Left hindlimb (tissue), 1 donor: Measurements from ENCODE around the gene PSMB4.
"Not testable (repeated sequence)": the region's sequence is repeated elsewhere in the genome, so short reads cannot be mapped to it uniquely, and the experiment has no call there.

Experiments used
- DNase-seq: peaks from one replicate; pipeline ENCODE4 v3.0.0-alpha.2; 2018

Gene PSMB4

GRCh38 chr1:151390221-151391078, 8.9 kb upstream of the PSMB4 start:
- not testable (repeated sequence) for DNase-seq

GRCh38 chr1:151391079-151391563, 8.3 kb upstream of the PSMB4 start:
- DNase-seq = no peak

- no peak for DNase-seq
These were observed 5.8 kb upstream of the PSMB4 start for GRCh38 chr1:151393583-151393982.

- not testable (repeated sequence) for DNase-seq
These were observed 3.1 kb upstream of the PSMB4 start for GRCh38 chr1:151396265-151396664.

DNA sequence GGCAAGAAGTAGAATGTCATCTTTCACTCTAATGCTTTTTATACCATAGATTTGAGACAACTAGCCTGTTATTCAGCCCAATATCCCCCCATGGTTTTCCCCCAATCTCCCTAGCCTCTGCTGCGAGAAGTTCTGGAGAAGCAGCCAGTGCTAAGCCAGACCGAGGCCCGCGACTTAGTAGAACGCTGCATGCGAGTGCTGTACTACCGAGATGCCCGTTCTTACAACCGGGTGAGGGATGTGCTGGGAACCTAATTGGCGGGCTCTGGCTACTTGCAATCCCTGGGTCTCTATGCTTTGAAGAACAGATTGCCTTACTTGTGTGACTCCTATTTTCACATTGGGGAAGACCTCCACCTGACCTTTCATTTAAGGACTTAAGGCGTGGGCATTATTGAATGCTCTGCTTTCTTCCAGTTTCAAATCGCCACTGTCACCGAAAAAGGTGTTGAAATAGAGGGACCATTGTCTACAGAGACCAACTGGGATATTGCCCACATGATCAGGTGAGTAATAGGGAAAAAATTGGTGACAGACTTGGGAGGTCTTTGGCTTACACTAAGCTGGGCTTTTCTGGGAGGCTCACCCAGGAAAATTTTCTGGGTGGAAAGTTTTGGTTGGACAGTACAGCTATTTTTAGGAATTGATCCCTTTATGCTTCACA, 1.9 kb downstream of the PSMB4 start:
- DNase-seq = no peak

DNA sequence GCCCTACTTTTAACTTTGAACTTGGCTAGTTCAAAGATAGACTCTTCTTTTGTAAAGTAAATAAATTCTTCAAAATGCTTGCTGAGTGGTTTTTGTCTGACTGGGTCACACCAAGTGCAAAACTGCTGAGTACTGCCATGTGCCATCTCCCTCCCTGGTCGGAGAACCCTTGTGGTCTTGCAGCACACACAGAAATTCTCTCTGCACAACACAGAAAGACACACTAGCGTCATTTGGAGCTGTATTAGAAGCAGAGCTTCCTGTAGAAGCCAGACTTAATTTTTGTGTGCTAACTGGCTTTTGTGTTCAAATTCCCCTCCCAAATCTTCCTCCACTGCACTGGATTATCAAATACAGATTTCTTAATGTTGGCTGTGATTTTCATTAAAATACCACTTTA, 2.5 kb downstream of the PSMB4 start:
- no peak for DNase-seq

DNA sequence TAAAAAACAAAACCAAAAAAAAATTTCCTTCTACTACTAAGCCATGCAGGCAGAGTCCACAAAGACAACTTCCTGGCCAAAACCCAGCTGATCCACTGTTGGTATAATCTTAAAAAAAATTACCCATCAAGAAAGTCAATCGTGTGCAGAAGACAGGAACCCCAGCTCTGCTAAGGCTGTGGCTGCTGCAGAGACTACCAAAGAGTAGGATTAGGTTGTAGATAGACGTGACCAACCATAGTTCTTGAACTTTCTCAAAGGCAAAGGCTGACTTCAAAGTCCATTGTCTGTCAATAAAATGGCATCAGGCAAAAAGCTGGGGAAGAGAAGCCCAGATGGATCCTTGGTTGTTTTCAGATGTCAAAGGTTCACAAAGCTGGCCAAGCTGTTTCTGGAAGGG, 3.4 kb downstream of the PSMB4 start:
- no peak for DNase-seq

DNA sequence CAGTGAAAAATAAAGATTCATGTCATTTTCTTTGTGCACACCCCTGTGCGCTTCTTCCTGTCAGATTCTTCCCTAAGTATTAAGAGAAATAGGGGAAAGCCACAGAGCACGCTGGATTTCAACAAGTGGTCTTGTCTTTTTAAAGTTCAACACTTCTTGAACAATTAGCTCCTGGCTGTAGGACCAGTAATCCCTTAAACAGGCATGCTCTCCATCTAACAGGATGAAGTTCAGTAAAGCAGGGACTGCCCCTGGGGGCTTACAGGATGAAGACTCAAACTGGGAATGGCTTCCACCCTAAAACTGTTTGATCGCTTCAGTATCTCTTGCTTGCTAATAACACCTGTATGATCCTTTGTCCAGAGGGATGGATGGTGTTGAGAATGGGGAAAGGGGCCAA, 4.2 kb downstream of the PSMB4 start:
- DNase-seq = no peak

GRCh38 chr1:151405187-151405951, 6.0 kb downstream of the PSMB4 start:
- DNase-seq = no peak

DNA sequence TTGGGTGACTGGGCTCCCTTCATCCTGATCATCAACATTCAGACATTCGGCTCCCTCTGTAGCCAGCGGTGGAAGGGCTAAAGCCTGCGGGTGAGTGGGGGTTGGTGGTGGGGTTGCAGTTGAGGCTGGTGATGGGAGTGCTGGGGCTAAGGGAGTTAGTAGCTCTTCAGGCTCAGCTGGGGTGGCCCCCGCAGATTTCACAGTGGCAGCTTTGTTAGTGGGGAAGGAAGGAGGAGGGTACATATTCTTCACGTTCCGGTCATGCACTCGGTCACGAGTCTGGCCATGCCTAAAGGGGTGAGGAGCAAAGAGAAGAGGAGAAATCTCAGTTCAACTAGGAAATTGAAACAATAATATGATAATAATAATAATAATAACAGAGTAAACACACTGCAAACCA, 6.8 kb downstream of the PSMB4 start:
- no peak for DNase-seq

GRCh38 chr1:151407304-151407703, 7.9 kb downstream of the PSMB4 start:
- no peak for DNase-seq

GRCh38 chr1:151408891-151409290, 9.5 kb downstream of the PSMB4 start:
- no peak for DNase-seq

GRCh38 chr1:151411884-151412283, 12.5 kb downstream of the PSMB4 start:
- no peak for DNase-seq

DNA sequence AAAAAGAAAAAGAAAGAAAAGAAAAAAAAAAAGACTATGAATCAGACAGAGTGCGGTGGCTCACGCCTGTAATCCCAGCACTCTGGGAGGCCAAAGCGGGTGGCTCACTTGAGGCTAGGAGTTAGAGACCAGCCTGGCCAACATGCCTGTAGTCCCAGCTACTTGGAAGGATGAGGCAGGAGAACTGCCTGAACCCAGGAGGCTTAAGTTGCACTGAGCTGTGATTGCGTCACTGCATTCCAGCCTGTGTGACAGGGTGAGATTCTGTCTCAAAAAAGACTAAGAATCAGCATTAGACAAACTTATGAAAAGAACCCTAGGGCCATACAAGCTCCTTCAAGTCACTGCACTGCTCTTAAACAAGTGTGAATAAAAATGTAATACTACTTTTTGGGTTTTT, 16.9 kb downstream of the PSMB4 start:
- DNase-seq = no peak

GRCh38 chr1:151418081-151418480, 18.7 kb downstream of the PSMB4 start:
- no peak for DNase-seq

DNA sequence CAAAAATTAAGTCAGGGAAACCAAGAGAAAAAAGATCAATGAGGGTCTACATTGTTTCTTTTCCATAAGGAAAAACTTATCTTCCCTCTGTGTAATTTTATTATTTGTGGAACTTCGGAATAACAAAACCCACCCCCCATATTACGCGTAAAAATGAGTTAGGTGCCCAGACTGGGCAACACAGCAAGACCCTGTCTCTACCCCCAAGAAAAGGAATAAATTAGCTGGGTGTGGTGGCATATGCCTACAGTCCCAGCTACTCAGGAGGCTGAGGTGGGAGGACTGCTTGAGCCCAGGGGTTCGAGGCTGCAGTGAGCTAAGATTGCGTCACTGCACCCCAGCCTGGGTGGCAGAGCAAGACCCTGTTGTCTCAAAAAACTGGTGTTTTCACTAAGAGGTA, 20.4 kb downstream of the PSMB4 start:
- DNase-seq = no peak

DNA sequence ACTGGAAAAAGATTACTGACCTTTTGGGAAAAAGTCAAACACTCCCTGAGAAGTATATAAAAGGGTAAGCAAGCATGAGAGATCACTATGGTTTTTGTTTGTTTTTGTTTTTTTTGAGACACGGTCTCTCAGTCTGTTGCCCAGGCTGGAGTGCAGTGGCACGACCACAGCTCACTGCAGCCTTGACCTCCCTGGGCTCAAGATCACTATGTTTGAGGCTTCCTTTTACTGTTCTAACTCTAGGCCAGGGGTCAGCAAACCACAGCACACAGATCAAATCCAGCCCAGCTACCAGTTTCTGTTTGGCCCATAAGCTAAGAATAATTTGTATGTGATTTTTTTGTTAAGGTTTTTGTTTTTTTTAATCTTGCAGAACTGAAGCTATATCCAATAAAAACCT, 25.7 kb downstream of the PSMB4 start:
- DNase-seq = no peak

DNA sequence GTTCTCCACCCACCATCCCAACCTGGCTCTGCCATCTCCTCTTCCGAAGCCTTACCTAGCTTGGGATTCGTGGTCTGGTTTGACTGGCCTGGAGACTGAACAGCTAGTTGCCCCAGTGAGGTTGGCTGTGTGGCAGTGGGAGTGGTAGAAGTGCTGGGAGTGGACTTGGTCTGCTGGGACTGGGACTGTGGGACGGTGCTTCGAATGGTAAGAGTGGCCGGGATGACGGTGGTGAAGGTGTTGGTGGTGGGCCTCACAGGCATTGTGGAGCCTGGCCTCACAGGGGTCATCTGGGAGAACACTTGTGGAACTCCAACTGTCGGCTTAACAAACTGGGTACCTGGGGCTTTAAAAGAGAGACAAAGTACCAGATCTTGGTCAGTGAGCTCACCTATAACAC, 28.7 kb downstream of the PSMB4 start:
- DNase-seq = no peak

- DNase-seq = not testable (repeated sequence)
These were observed 34.5 kb downstream of the PSMB4 start for GRCh38 chr1:151433827-151434226.

- DNase-seq = no peak
These were observed 35.8 kb downstream of the PSMB4 start for GRCh38 chr1:151435174-151435573.

DNA sequence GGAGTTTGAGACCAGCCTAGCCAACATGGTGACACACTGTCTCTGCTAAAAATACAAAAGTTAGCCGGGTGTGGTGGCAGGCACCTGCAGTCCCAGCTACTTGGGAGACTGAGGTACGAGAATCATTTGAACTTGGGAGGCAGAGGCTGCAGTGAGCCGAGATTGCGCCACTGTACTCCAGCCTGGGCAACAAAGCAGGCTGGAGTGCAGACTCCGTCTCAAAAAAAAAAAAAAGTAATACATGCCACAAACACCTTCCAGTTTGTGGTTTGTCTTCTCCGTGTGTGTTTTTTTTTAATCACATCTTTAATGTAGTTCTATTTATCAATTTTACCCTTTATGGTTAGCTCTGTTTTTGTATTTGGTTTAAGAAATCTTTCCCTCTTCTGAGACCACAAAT, 37.6 kb downstream of the PSMB4 start:
- no peak for DNase-seq

GRCh38 chr1:151437396-151437795, 38.0 kb downstream of the PSMB4 start:
- DNase-seq = not testable (repeated sequence)
